ENCODE measurements around the gene ITGAV. TPM values are rescaled to one million over a fixed set of nuclear protein-coding genes. Genes with fewer than 3 reads are reported as not detected.

Gene ITGAV
- total and polyA plus RNA-seq, 2 of the 4 experiments (the other 2 are of a cell fraction) = 45.8 to 181 TPM

- intact Hi-C loops (cut with micrococcal nuclease) = no loop called here
- Histone ChIP-seq H4K20me1 (ENCODE audit: insufficient read depth, low read length) (no peaks in the 10 kb centered on the region), H3K4me1 (ENCODE audit: control insufficient read depth, insufficient read depth, low read length) (no peaks in the 10 kb centered on the region; the same call in 1 of the 2 replicates), H3K79me1 (ENCODE audit: low read depth in 1 of 2, low read length in 2 of 2) (no peaks in the 10 kb centered on the region), H3K9me1 (ENCODE audit: insufficient read depth, low read length) (no peaks in the 10 kb centered on the region), H2AK9ac (replicated peaks; ENCODE audit: low read depth, low read length, poor library complexity) (no peak overlapping the region), H3K4me2 (ENCODE audit: low read depth, low read length) (no peak overlapping the region), H2AK5ac (ENCODE audit: low read depth, low read length) (no peak overlapping the region), H3K23ac (ENCODE audit: low read depth, low read length) (no peak overlapping the region), H3K4ac (ENCODE audit: low read depth, low read length) (no peak overlapping the region), H4K8ac (ENCODE audit: low read depth in 2 of 2, low read length in 2 of 2) (no peak overlapping the region), H3K27me3 (ENCODE audit: control insufficient read depth, insufficient read depth, low read length) (no peaks in the 10 kb centered on the region), H3K4me3 (ENCODE audit: insufficient read depth, low read depth, low read length) (no peak overlapping the region), H3K9ac (ENCODE audit: low read depth, low read length) (no peak overlapping the region), H2BK20ac (ENCODE audit: low read depth, low read length) (no peak overlapping the region), H2BK15ac (ENCODE audit: low read depth, low read length) (no peak overlapping the region), H3K14ac (replicated peaks; ENCODE audit: low read depth, low read length) (no peak overlapping the region), H3K27ac (ENCODE audit: insufficient read depth, low read length) (no peak overlapping the region), H2AFZ (replicated peaks; ENCODE audit: low read length, poor library complexity) (no peak overlapping the region), H3K18ac (ENCODE audit: low read depth, low read length) (no peak overlapping the region), H2BK120ac (ENCODE audit: low read depth, low read length) (no peak overlapping the region), H3K36me3 (ENCODE audit: control insufficient read depth, insufficient read depth, low read length) (no peaks in the 10 kb centered on the region), H4K91ac (ENCODE audit: insufficient read depth, low read depth, low read length) (no peak overlapping the region), H3K9me3 (ENCODE audit: control insufficient read depth, insufficient read depth, low read length) (no peaks in the 10 kb centered on the region), H3K56ac (ENCODE audit: extremely low read depth, insufficient read depth, low read length) (no peak overlapping the region), H4K5ac (ENCODE audit: low read depth, low read length) (no peak overlapping the region), H2BK5ac (ENCODE audit: low read depth, low read length, poor library complexity, severe bottlenecking) (no peak overlapping the region)
- no CpG with 5 or more reads among the region's 3 CpGs for WGBS, 2 experiments (ENCODE audit: extremely low coverage in 2 of 2, insufficient read length in 1 of 2)
- no peak for TF ChIP-seq FOS (IDR thresholded peaks at IDR 0.05; ENCODE audit: low read depth, low read length)
- no peak for TF ChIP-seq BHLHE40 (IDR thresholded peaks at IDR 0.05; ENCODE audit: low read depth, low read length)
- TF ChIP-seq NFE2L2 (IDR thresholded peaks at IDR 0.05; ENCODE audit: low read depth, low read length) = no peak
- ChIA-PET POLR2A (ENCODE audit: unreplicated experiment) (no interaction called here), CTCF (no interaction called here)
- BruUV-seq (replicated peaks) = no TSS peak
- in situ Hi-C loops (cut with MboI; ENCODE audit: low sequenced_read_pairs) = no loop called here
- no peak for ATAC-seq (ENCODE audit: low read depth)
- DNase-seq = no peak
- dilution Hi-C loops (cut with HindIII; ENCODE audit: low sequenced_read_pairs, unreplicated experiment) = no loop called here
Measured at GRCh38 chr2:186559848-186560247, 30.0 kb upstream of the ITGAV start.
